Hepatocyte (in vitro differentiated cells): ENCODE results near the gene TDRD10. TPM values are rescaled to one million over a fixed set of nuclear protein-coding genes. Genes with fewer than 3 reads are reported as not detected.

Source experiments
- DNase-seq: peaks from one replicate; pipeline ENCODE4 v3.0.0-alpha.2; 2016; ENCODE audit warnings: low spot score
- H2AFZ ChIP-seq: fragments of 200-600 bp; sonication (generic); 2 replicates; pipeline ENCODE4 v1.6.0; 2016; ENCODE audit warnings: antibody characterized with exemption, mild to moderate bottlenecking
- H3K27ac ChIP-seq: fragments of 200-600 bp; sonication (generic); 2 replicates; pipeline ENCODE4 v1.5.1; 2016; ENCODE audit warnings: mild to moderate bottlenecking
- H3K27me3 ChIP-seq: fragments of 200-600 bp; sonication (generic); 2 replicates; pipeline ENCODE4 v1.6.1; 2016
- H3K36me3 ChIP-seq: fragments of 200-600 bp; sonication (generic); replicated peaks from 2 replicates; pipeline ENCODE4 v1.5.1; 2016; ENCODE audit warnings: low read depth; ENCODE audit not compliant: insufficient read depth
- H3K4me1 ChIP-seq: fragments of 200-600 bp; sonication (generic); 2 replicates; pipeline ENCODE4 v1.5.1; 2016; ENCODE audit warnings: mild to moderate bottlenecking, moderate library complexity; ENCODE audit not compliant: insufficient read depth
- H3K4me2 ChIP-seq: fragments of 200-600 bp; sonication (generic); 2 replicates; pipeline ENCODE4 v1.6.0; 2016
- H3K4me3 ChIP-seq: fragments of 200-600 bp; sonication (generic); 2 replicates; pipeline ENCODE4 v1.5.1; 2016; ENCODE audit warnings: mild to moderate bottlenecking
- H3K79me2 ChIP-seq: fragments of 200-600 bp; sonication (generic); 2 replicates; pipeline ENCODE4 v1.6.0; 2017; ENCODE audit warnings: mild to moderate bottlenecking
- H3K9me2 ChIP-seq: fragments of 200-600 bp; sonication (generic); replicated peaks from 2 replicates; pipeline ENCODE4 v1.6.0; 2017; ENCODE audit warnings: mild to moderate bottlenecking; ENCODE audit not compliant: insufficient read depth
- H3K9me3 ChIP-seq: fragments of 200-600 bp; sonication (generic); 2 replicates; pipeline ENCODE4 v1.5.1; 2016; ENCODE audit warnings: low read depth, mild to moderate bottlenecking
- H4K20me1 ChIP-seq: fragments of 200-600 bp; sonication (generic); 2 replicates; pipeline ENCODE4 v1.6.0; 2016; ENCODE audit warnings: mild to moderate bottlenecking; ENCODE audit not compliant: insufficient read depth, poor library complexity, severe bottlenecking
- EZH2 ChIP-seq: fragments of 200-600 bp; sonication (generic); IDR thresholded peaks from 2 replicates; pipeline ENCODE4 v1.6.1; 2016; ENCODE audit warnings: antibody characterized with exemption, mild to moderate bottlenecking, borderline replicate concordance
- EZH2phosphoT487 ChIP-seq: fragments of 200-600 bp; sonication (generic); IDR thresholded peaks from one replicate; pipeline ENCODE4 v1.6.1; 2018; ENCODE audit warnings: antibody characterized with exemption, mild to moderate bottlenecking, low read depth, moderate library complexity; ENCODE audit not compliant: unreplicated experiment, severe bottlenecking
- WGBS: methylation state at CpG from one replicate; pipeline ENCODE4 v1.1.6; 2016; ENCODE audit warnings: low lambda C conversion rate; ENCODE audit errors: missing lambda C conversion rate; 5-methylcytosine and 5-hydroxymethylcytosine counted together
- polyA plus RNA-seq: library from polyadenylated mRNA; unstranded; fragments of >200 nt; fragmentation: Nextera tagmentation; extraction: Ambion mirVana; gene quantifications from 2 replicates; pipeline ENCODE4 v1.2.1, GENCODE V29; 2016
- total RNA-seq: library from RNA; depleted of rRNA; stranded (reverse); fragments of >200 nt; gene quantifications from 2 replicates; pipeline ENCODE4 v1.2.3, GENCODE V29; 2014
- TF ChIP-seq, protein P1 (sequence below): fragments of 200-600 bp; sonication (generic); IDR thresholded peaks from 2 replicates; pipeline ENCODE4 v1.5.1; 2016; ENCODE audit warnings: antibody characterized with exemption, mild to moderate bottlenecking; ENCODE audit not compliant: poor library complexity

Gene TDRD10
- total and polyA plus RNA-seq, 2 experiments from 2014 or later: 0.20 TPM; not detected in 1

DNA sequence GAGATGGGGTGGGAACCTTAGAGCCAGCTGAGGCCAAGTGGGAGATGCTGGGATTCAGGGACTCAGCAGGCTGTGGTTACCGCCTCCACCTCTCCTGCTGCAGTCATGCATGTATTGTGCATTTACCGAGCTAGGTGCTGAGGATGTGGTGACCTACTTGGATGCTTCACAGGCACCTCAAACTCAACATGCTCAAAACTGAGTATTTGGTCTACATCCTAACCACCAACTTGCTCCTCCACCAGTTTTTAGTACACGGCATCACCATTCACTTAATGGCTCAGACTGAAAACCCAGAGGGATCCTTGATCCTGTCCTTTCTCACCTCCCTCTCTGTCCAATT is 71.1 kb downstream of the TDRD10 start:
- 96% methylated on average over 3 of the region's 3 CpGs for WGBS
- TF ChIP-seq, protein P1, sequence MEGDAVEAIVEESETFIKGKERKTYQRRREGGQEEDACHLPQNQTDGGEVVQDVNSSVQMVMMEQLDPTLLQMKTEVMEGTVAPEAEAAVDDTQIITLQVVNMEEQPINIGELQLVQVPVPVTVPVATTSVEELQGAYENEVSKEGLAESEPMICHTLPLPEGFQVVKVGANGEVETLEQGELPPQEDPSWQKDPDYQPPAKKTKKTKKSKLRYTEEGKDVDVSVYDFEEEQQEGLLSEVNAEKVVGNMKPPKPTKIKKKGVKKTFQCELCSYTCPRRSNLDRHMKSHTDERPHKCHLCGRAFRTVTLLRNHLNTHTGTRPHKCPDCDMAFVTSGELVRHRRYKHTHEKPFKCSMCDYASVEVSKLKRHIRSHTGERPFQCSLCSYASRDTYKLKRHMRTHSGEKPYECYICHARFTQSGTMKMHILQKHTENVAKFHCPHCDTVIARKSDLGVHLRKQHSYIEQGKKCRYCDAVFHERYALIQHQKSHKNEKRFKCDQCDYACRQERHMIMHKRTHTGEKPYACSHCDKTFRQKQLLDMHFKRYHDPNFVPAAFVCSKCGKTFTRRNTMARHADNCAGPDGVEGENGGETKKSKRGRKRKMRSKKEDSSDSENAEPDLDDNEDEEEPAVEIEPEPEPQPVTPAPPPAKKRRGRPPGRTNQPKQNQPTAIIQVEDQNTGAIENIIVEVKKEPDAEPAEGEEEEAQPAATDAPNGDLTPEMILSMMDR: no peak
- no peak for TF ChIP-seq EZH2phosphoT487
- peaks cover 4% of the 10 kb centered on the region for H3K27me3 ChIP-seq

DNA sequence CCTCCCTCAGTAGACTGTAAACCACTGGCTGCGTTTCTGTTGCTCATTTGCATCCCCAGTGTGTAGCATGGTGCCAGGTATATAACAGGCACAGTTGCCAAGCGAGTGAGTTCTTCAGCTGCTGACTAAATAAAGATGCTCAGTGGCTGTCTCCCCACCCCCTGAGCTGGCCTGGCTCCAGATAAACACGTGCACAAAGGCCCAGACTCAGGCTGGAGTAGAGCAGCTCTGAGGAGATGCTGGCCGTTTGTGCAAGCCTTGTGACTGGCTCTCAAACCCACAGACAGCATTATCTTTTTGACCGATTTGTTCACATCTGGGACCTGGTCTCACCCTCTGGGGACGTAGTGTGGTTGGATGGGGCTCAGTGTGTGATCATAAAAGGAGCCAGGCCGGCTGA is 72.7 kb downstream of the TDRD10 start:
- WGBS: 19% methylated on average over 7 of the region's 7 CpGs
- no peaks in the 10 kb centered on the region for H3K79me2 ChIP-seq
- DNase-seq: peak; percentile 54

More for the DNA sequence above, 71.1 kb downstream of the TDRD10 start:
- Histone ChIP-seq H3K36me3 (no peaks in the 10 kb centered on the region), H3K27ac (no peak overlapping the region), H3K79me2 (no peaks in the 10 kb centered on the region), H4K20me1 (no peaks in the 10 kb centered on the region), H3K9me3 (no peaks in the 10 kb centered on the region), H3K4me3 (no peak overlapping the region), H2AFZ (no peak overlapping the region), H3K9me2 (no peaks in the 10 kb centered on the region), H3K4me1 (no peaks in the 10 kb centered on the region), H3K4me2 (no peak overlapping the region)
- DNase-seq: no peak

DNA sequence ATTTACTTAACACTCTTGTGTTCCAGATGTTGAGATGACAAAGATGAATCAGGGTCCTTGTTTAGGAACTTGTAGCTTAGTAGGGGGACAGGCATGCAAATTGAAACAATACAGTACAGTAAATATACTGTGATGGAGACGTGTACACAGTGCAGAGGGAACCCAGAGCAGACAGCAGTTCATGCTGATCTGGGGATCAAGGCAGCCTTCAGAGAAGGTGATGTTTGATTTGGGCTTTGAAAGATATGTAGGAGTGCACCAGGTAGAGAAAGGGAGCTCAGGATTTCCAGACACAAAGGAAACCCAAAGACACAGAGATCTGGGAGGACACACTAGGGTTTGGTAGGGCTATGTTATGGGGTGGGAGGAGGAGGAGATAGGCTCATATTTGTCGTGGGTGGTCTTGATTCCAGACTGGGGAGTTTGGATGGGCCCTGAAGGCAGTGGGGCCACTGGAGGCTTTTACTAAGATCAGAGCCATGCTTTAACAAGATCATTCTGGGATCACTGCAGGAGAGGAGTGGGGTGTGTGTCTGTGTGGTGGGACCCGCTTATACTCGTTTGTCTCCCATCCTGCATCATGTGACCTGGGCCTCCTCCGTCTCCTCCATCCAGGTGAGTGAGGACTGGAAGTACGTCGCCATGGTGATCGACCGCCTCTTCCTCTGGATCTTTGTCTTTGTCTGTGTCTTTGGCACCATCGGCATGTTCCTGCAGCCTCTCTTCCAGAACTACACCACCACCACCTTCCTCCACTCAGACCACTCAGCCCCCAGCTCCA is 73.3 kb downstream of the TDRD10 start:
- Histone ChIP-seq H4K20me1 (no peaks in the 10 kb centered on the region), H3K36me3 (no peaks in the 10 kb centered on the region), H3K79me2 (no peaks in the 10 kb centered on the region), H3K4me3 (no peak overlapping the region), H3K4me1 (no peaks in the 10 kb centered on the region), H3K27me3 (no peaks in the 10 kb centered on the region), H3K4me2 (no peak overlapping the region), H2AFZ (no peak overlapping the region), H3K9me2 (no peaks in the 10 kb centered on the region), H3K9me3 (no peaks in the 10 kb centered on the region), H3K27ac (no peak overlapping the region)
- 78% methylated on average over 10 of the region's 10 CpGs for WGBS
- DNase-seq: no peak
- TF ChIP-seq, protein P1: no peak
- TF ChIP-seq EZH2phosphoT487 (no peak), EZH2 (no peak)

More for the DNA sequence above, 72.7 kb downstream of the TDRD10 start:
- no peak overlapping the region for H2AFZ ChIP-seq
- H3K9me3 ChIP-seq: no peaks in the 10 kb centered on the region
- H3K27me3 ChIP-seq: peaks cover under 1% of the 10 kb centered on the region
- H3K4me3 ChIP-seq: no peak overlapping the region
- no peaks in the 10 kb centered on the region for H3K9me2 ChIP-seq
- TF ChIP-seq EZH2 (no peak), EZH2phosphoT487 (no peak)
- TF ChIP-seq, protein P1: no peak
- no peak overlapping the region for H3K4me2 ChIP-seq
- H3K27ac ChIP-seq: no peak overlapping the region
- H3K36me3 ChIP-seq: no peaks in the 10 kb centered on the region
- no peaks in the 10 kb centered on the region for H3K4me1 ChIP-seq
- H4K20me1 ChIP-seq: no peaks in the 10 kb centered on the region
